ENCODE results near the gene FOS.
"Not testable (repeated sequence)": the region's sequence is repeated elsewhere in the genome, so short reads cannot be mapped to it uniquely, and the experiment has no call there.

Gene FOS

GRCh38 chr14:75234173-75235115, 44.2 kb upstream of the FOS start:
- ChIA-PET CTCF (no interaction called here), POLR2A (no interaction called here)
- TF ChIP-seq SP1 (IDR thresholded peaks at IDR 0.05) (no peak), SUZ12 (IDR thresholded peaks at IDR 0.05) (no peak), FOXK2 (IDR thresholded peaks at IDR 0.05) (no peak)
- DNase-seq (ENCODE audit: extremely low spot score) = no peak

- DNase-seq (ENCODE audit: extremely low spot score); CTCF ChIA-PET; POLR2A ChIA-PET: not testable (repeated sequence)
Measured at GRCh38 chr14:75235198-75235597, 43.4 kb upstream of the FOS start.

GRCh38 chr14:75236467-75236866, 42.2 kb upstream of the FOS start:
- DNase-seq (ENCODE audit: extremely low spot score) = no peak
- ChIA-PET CTCF (no interaction called here), POLR2A (interaction anchor here (1.4 kb wide), 1 partner anchor 23 kb away, joined by 4 read pairs; no protein-coding TSS in a partner anchor)
- TF ChIP-seq FOXM1 (IDR thresholded peaks at IDR 0.05; ENCODE audit: borderline replicate concordance) (no peak), CTBP1 (IDR thresholded peaks at IDR 0.05; ENCODE audit: borderline replicate concordance) (no peak), PKNOX1 (IDR thresholded peaks at IDR 0.05) (no peak), SP1 (IDR thresholded peaks at IDR 0.05) (no peak), NFRKB (IDR thresholded peaks at IDR 0.05) (no peak), ZNF384 (IDR thresholded peaks at IDR 0.05) (no peak), FOXA1 (IDR thresholded peaks at IDR 0.05) (no peak), SUZ12 (IDR thresholded peaks at IDR 0.05) (no peak)

- TF ChIP-seq NFRKB (IDR thresholded peaks at IDR 0.05) (no peak), L3MBTL2 (conservative IDR thresholded peaks at IDR 0.05) (no peak), LEF1 (IDR thresholded peaks at IDR 0.05; ENCODE audit: borderline replicate concordance) (no peak), PKNOX1 (IDR thresholded peaks at IDR 0.05) (no peak), ELF4 (IDR thresholded peaks at IDR 0.05) (no peak), SUZ12 (IDR thresholded peaks at IDR 0.05) (no peak), BHLHE40 (IDR thresholded peaks at IDR 0.05; ENCODE audit: borderline replicate concordance) (no peak), FOXA1 (IDR thresholded peaks at IDR 0.05) (no peak), ZNF384 (IDR thresholded peaks at IDR 0.05) (no peak), FOXK2 (IDR thresholded peaks at IDR 0.05) (no peak), FOXM1 (IDR thresholded peaks at IDR 0.05; ENCODE audit: borderline replicate concordance) (no peak), CTBP1 (IDR thresholded peaks at IDR 0.05; ENCODE audit: borderline replicate concordance) (no peak), SP1 (IDR thresholded peaks at IDR 0.05) (no peak), TARDBP (IDR thresholded peaks at IDR 0.05) (no peak), HDGF (IDR thresholded peaks at IDR 0.05; ENCODE audit: borderline replicate concordance) (no peak), ARNT (IDR thresholded peaks at IDR 0.05) (no peak)
- CTCF ChIA-PET = no interaction called here
- no peak for DNase-seq (ENCODE audit: extremely low spot score)
- POLR2A ChIA-PET = interaction anchor here (1.4 kb wide), 1 partner anchor 22 kb away, joined by 4 read pairs; no protein-coding TSS in a partner anchor
Measured at GRCh38 chr14:75236901-75237419, 41.7 kb upstream of the FOS start.

GRCh38 chr14:75238756-75239455, 39.7 kb upstream of the FOS start:
- ChIA-PET CTCF (interaction anchor here (0.5 to 1.3 kb wide), 5 partner anchors 9 to 119 kb away, joined by 3 to 7 read pairs (median 5); no protein-coding TSS in a partner anchor), POLR2A (interaction anchor here (0.6 to 1.2 kb wide), 3 partner anchors 9 to 1801 kb away, joined by 3 read pairs; partner anchors contain the start of gene EIF2B2)
- no peak for DNase-seq (ENCODE audit: extremely low spot score)
- no peak for TF ChIP-seq ELF4 (IDR thresholded peaks at IDR 0.05)

GRCh38 chr14:75240781-75241180, 37.8 kb upstream of the FOS start:
- ChIA-PET POLR2A (interaction anchor here (1.1 to 1.2 kb wide), 2 partner anchors 14 to 18 kb away, joined by 3 read pairs; no protein-coding TSS in a partner anchor), CTCF (no interaction called here)
- no peak for TF ChIP-seq PKNOX1 (IDR thresholded peaks at IDR 0.05)
- no peak for TF ChIP-seq L3MBTL2 (conservative IDR thresholded peaks at IDR 0.05)
- TF ChIP-seq SUZ12 (IDR thresholded peaks at IDR 0.05) = no peak
- TF ChIP-seq ZNF384 (IDR thresholded peaks at IDR 0.05) = no peak
- TF ChIP-seq SP1 (IDR thresholded peaks at IDR 0.05) = no peak
- TF ChIP-seq ELF4 (IDR thresholded peaks at IDR 0.05) = no peak
- TF ChIP-seq HDGF (IDR thresholded peaks at IDR 0.05; ENCODE audit: borderline replicate concordance) = no peak
- TF ChIP-seq FOXM1 (IDR thresholded peaks at IDR 0.05; ENCODE audit: borderline replicate concordance) = no peak
- no peak for TF ChIP-seq LEF1 (IDR thresholded peaks at IDR 0.05; ENCODE audit: borderline replicate concordance)
- no peak for TF ChIP-seq TARDBP (IDR thresholded peaks at IDR 0.05)
- TF ChIP-seq ARNT (IDR thresholded peaks at IDR 0.05) = no peak
- no peak for DNase-seq (ENCODE audit: extremely low spot score)
